Gastrocnemius medialis (tissue), 4 donors: ENCODE results near the gene ST6GALNAC2.

Source experiments
- CTCF ChIP-seq, 5 experiments: fragments of 450-650 bp in 3 of 5; fragments of 200-600 bp in 2 of 5; sonication (generic) in 2 of 5; IDR thresholded peaks in 4 of 5; conservative IDR thresholded peaks in 1 of 5; 1 replicate in 4 of 5; 2 replicates in 1 of 5; pipeline ENCODE4 v1.5.1; 2016 to 2019; ENCODE audit warnings: antibody characterized with exemption in 5 of 5, mild to moderate bottlenecking in 3 of 5, moderate library complexity in 3 of 5
- POLR2A ChIP-seq, 2 donors: fragments of 450-650 bp; IDR thresholded peaks; one replicate each; pipeline ENCODE4 v1.6.1; 2017; ENCODE audit warnings: antibody characterized with exemption in 2 of 2, mild to moderate bottlenecking in 2 of 2, moderate library complexity in 2 of 2

GRCh38 chr17:76588182-76588581 is 2.5 kb upstream of the ST6GALNAC2 start:
- TF ChIP-seq CTCF (IDR thresholded peaks at IDR 0.05 in 4 of 5, conservative IDR thresholded peaks at IDR 0.05 in 1 of 5), result no peak
- TF ChIP-seq POLR2A (IDR thresholded peaks at IDR 0.05), result no peak
